Loucy (cell line): ENCODE results near the gene RASA4B.

Source experiments
- EZH2phosphoT487 ChIP-seq: fragments of 200-600 bp; IDR thresholded peaks from 2 replicates; pipeline ENCODE4 v1.6.1; 2018; ENCODE audit warnings: antibody characterized with exemption, mild to moderate bottlenecking, moderate library complexity, borderline replicate concordance
- TF ChIP-seq, protein P1 (sequence below): fragments of 200-600 bp; sonication (generic); conservative IDR thresholded peaks from 2 replicates; pipeline ENCODE4 v1.5.1; 2014; ENCODE audit warnings: mild to moderate bottlenecking, antibody characterized with exemption, low read length

DNA sequence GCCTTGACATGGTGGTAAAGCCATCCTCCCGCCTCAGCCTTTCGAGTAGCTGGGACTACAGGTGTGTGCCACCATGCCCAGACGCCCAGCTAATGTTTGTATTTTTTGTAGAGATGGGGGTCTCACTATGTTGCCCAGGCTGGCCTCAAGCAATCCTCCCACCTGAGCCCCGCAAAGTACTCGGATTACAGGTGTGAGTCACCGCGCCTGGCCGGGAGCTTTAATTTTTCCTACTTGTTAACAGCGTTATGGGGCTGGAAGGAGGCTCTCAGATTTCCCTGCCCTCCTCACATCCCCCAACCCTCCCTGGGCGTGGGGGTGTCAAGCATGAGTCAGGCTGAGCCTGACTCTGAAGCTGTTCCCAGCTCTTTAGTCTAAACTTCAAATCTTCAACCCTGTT, 61.2 kb downstream of the RASA4B start:
- TF ChIP-seq, protein P1, sequence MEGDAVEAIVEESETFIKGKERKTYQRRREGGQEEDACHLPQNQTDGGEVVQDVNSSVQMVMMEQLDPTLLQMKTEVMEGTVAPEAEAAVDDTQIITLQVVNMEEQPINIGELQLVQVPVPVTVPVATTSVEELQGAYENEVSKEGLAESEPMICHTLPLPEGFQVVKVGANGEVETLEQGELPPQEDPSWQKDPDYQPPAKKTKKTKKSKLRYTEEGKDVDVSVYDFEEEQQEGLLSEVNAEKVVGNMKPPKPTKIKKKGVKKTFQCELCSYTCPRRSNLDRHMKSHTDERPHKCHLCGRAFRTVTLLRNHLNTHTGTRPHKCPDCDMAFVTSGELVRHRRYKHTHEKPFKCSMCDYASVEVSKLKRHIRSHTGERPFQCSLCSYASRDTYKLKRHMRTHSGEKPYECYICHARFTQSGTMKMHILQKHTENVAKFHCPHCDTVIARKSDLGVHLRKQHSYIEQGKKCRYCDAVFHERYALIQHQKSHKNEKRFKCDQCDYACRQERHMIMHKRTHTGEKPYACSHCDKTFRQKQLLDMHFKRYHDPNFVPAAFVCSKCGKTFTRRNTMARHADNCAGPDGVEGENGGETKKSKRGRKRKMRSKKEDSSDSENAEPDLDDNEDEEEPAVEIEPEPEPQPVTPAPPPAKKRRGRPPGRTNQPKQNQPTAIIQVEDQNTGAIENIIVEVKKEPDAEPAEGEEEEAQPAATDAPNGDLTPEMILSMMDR, result no peak
- no peak for TF ChIP-seq EZH2phosphoT487
